ENCODE data around the gene ST6GALNAC6. TPM values are rescaled to one million over a fixed set of nuclear protein-coding genes. Genes with fewer than 3 reads are reported as not detected.

ST6GALNAC6 gene
- total RNA-seq, 1 donor from 2014 or later: 26.1 TPM

GRCh38 chr9:127850286-127850830 lies 49.0 kb downstream of the ST6GALNAC6 start:
- Mint-ChIP-seq H3K4me1 (ENCODE audit: low read depth, unreplicated experiment) (no peaks in the 10 kb centered on the region), H3K36me3 (ENCODE audit: unreplicated experiment) (peaks cover 15% of the 10 kb centered on the region), H3K27ac (ENCODE audit: unreplicated experiment) (no peak overlapping the region), H3K4me3 (ENCODE audit: unreplicated experiment) (no peak overlapping the region), H3K27me3 (ENCODE audit: unreplicated experiment) (peaks cover 3% of the 10 kb centered on the region), H3K9me3 (ENCODE audit: unreplicated experiment) (peaks cover 6% of the 10 kb centered on the region)
- DNase-seq: no peak
- TF ChIP-seq, protein P1, sequence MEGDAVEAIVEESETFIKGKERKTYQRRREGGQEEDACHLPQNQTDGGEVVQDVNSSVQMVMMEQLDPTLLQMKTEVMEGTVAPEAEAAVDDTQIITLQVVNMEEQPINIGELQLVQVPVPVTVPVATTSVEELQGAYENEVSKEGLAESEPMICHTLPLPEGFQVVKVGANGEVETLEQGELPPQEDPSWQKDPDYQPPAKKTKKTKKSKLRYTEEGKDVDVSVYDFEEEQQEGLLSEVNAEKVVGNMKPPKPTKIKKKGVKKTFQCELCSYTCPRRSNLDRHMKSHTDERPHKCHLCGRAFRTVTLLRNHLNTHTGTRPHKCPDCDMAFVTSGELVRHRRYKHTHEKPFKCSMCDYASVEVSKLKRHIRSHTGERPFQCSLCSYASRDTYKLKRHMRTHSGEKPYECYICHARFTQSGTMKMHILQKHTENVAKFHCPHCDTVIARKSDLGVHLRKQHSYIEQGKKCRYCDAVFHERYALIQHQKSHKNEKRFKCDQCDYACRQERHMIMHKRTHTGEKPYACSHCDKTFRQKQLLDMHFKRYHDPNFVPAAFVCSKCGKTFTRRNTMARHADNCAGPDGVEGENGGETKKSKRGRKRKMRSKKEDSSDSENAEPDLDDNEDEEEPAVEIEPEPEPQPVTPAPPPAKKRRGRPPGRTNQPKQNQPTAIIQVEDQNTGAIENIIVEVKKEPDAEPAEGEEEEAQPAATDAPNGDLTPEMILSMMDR (IDR thresholded peaks at IDR 0.05; ENCODE audit: partially characterized antibody, unreplicated experiment): no peak

DNA sequence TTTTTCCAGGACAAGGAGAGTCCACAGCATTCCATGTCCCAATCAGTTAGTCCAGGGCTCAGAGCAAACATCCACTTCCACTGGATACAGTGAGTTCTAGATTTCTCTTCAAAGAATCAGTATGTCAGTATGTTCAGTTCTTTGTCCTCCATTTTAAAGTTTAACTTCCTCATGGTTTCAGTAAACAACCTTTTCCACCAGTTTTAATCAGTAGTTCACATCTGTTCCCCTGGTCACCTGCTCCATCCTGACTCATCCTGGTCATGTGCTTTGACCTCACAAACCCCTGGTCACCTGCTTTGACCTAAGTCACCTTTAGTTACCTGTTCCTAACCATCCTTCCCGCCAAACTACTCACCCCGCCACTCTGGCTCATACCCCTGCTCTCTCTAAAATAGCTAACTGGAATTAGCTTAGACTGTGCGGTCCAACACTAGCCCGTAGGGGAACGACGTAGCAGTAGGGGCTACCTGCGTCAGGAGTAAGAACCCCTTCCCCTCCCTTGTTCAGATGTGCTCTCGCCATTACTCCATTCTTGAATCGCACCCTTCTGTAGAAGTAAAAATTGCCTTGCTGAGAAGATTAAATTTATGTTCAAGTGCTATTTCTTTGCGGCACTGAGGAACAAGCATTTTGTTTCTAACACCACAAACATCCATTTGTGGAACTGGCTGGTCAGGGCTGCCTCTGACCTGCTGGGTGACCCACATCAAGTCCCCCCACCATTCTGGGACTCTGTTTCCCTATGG lies 50.5 kb downstream of the ST6GALNAC6 start:
- Mint-ChIP-seq H3K4me1 (ENCODE audit: low read depth, unreplicated experiment) (no peaks in the 10 kb centered on the region), H3K36me3 (ENCODE audit: unreplicated experiment) (peaks cover 15% of the 10 kb centered on the region), H3K9me3 (ENCODE audit: unreplicated experiment) (peaks cover 6% of the 10 kb centered on the region), H3K4me3 (ENCODE audit: unreplicated experiment) (peak overlapping the region; percentile 3), H3K27me3 (ENCODE audit: unreplicated experiment) (peaks cover 3% of the 10 kb centered on the region), H3K27ac (ENCODE audit: unreplicated experiment) (no peak overlapping the region)
- TF ChIP-seq, protein P1 (IDR thresholded peaks at IDR 0.05; ENCODE audit: partially characterized antibody, unreplicated experiment): no peak
- no peak for DNase-seq

GRCh38 chr9:127847833-127848755 lies 51.3 kb downstream of the ST6GALNAC6 start:
- H3K4me1 Mint-ChIP-seq (ENCODE audit: low read depth, unreplicated experiment): no peaks in the 10 kb centered on the region
- peaks cover 3% of the 10 kb centered on the region for H3K27me3 Mint-ChIP-seq (ENCODE audit: unreplicated experiment)
- peaks cover 15% of the 10 kb centered on the region for H3K36me3 Mint-ChIP-seq (ENCODE audit: unreplicated experiment)
- no peak overlapping the region for H3K27ac Mint-ChIP-seq (ENCODE audit: unreplicated experiment)
- TF ChIP-seq, protein P1 (IDR thresholded peaks at IDR 0.05; ENCODE audit: partially characterized antibody, unreplicated experiment): no peak
- H3K4me3 Mint-ChIP-seq (ENCODE audit: unreplicated experiment): no peak overlapping the region
- H3K9me3 Mint-ChIP-seq (ENCODE audit: unreplicated experiment): peaks cover 6% of the 10 kb centered on the region
- no peak for DNase-seq

- Mint-ChIP-seq H3K9me3 (ENCODE audit: unreplicated experiment) (peaks cover 6% of the 10 kb centered on the region), H3K4me1 (ENCODE audit: low read depth, unreplicated experiment) (no peaks in the 10 kb centered on the region), H3K36me3 (ENCODE audit: unreplicated experiment) (peaks cover 15% of the 10 kb centered on the region)
Observed at GRCh38 chr9:127847178-127847510, 52.3 kb downstream of the ST6GALNAC6 start.

More at GRCh38 chr9:127847178-127847510, 52.3 kb downstream of the ST6GALNAC6 start:
- Mint-ChIP-seq H3K4me3 (ENCODE audit: unreplicated experiment) (no peak overlapping the region), H3K27ac (ENCODE audit: unreplicated experiment) (no peak overlapping the region), H3K27me3 (ENCODE audit: unreplicated experiment) (peaks cover 3% of the 10 kb centered on the region)
- DNase-seq: no peak
- TF ChIP-seq, protein P1 (IDR thresholded peaks at IDR 0.05; ENCODE audit: partially characterized antibody, unreplicated experiment): no peak

Measured in glutamatergic neuron (in vitro differentiated cells).